Right lobe of liver (tissue), 6 donors: ENCODE measurements around the gene ARMH1. TPM values are rescaled to one million over a fixed set of nuclear protein-coding genes. Genes with fewer than 3 reads are reported as not detected.

Experiments
- ATAC-seq, 4 donors: fragments of 200-7000 bp; cut with Tn5 transposase; one replicate each; pipeline ENCODE4 v1.9.1; 2020; ENCODE audit warnings: mild to moderate bottlenecking in 4 of 4, moderate library complexity in 4 of 4
- DNase-seq, 3 donors: peaks; one replicate each; pipeline ENCODE4 v3.0.0-alpha.2; 2020
- H3K27ac ChIP-seq, 3 donors: fragments of 200-600 bp; one replicate each; pipeline ENCODE4 v1.8.0; 2022
- H3K27me3 ChIP-seq, 2 donors: fragments of 200-600 bp; one replicate each; pipeline ENCODE4 v1.8.0; 2022
- H3K36me3 ChIP-seq, 4 donors: fragments of 200-600 bp; sonication (generic) in 1 of 4; one replicate each; pipeline versions ENCODE4 v1.5.1 to v1.8.0; 2017 to 2022; ENCODE audit warnings: control low read depth in 1 of 4
- H3K4me1 ChIP-seq, 4 donors: fragments of 200-600 bp; sonication (generic) in 1 of 4; one replicate each; pipeline versions ENCODE4 v1.5.1 to v1.8.0; 2017 to 2022; ENCODE audit warnings: control low read depth in 1 of 4
- H3K4me3 ChIP-seq, 3 donors: fragments of 200-600 bp; one replicate each; pipeline ENCODE4 v1.8.0; 2022
- H3K9me3 ChIP-seq, 4 donors: fragments of 200-600 bp; sonication (generic) in 1 of 4; one replicate each; pipeline versions ENCODE4 v1.5.1 to v1.8.0; 2017 to 2022; ENCODE audit warnings: control low read depth in 1 of 4
- CTCF ChIP-seq, 4 donors: fragments of 200-600 bp in 3 of 4; fragments of 450-650 bp in 1 of 4; IDR thresholded peaks; one replicate each; pipeline versions ENCODE4 v1.5.1 to v1.8.0; 2016 to 2022; ENCODE audit warnings: antibody characterized with exemption in 4 of 4, mild to moderate bottlenecking in 2 of 4
- POLR2A ChIP-seq: fragments of 450-650 bp; IDR thresholded peaks from one replicate; pipeline ENCODE4 v1.6.1; 2017; ENCODE audit warnings: antibody characterized with exemption, mild to moderate bottlenecking
- WGBS: methylation state at CpG from one replicate; pipeline ENCODE4 v1.1.6; 2018; ENCODE audit warnings: low coverage, low lambda C conversion rate; ENCODE audit not compliant: insufficient coverage; ENCODE audit errors: missing lambda C conversion rate; 5-methylcytosine and 5-hydroxymethylcytosine counted together
- intact Hi-C, 2 donors: fragments of 100-400 bp; cut with DNase I; formaldehyde crosslinking; loops; one replicate each; pipeline versions ENCODE4 v1.11.2 to v1.14.1; 2022
- long read RNA-seq: library from polyadenylated mRNA; unstranded; transcript quantifications from one replicate; pipeline ENCODE4 v2.0.0, GENCODE V29; 2019
- total RNA-seq, 6 experiments: library from RNA; depleted of rRNA in 2 of 6; stranded (reverse); fragments of >200 nt in 2 of 6; fragmentation: NEBNext Ultra II Directional in 3 of 6; extraction: Animal tissue kit (Norgen Biotek cat#: 25700) in 3 of 6; gene quantifications; one replicate each; pipeline versions ENCODE4 v1.1.0 to v1.2.4, GENCODE V29; 2016 to 2023
- donor health status: DM: no; HTN: yes; CAD: no.
- donor health status: DM: no; HTN: no; CAD: no.
- donor health status: DM: no; HTN: no; CAD: no.
- donor health status: DM: no; HTN: yes; CAD: no.
- donor health status: DM: no; HTN: yes; CAD: no.

The ARMH1 gene
- total RNA-seq = 10 to 100 TPM in 2 of 6 experiments, 1 to 10 TPM in 4; 2.7 to 18.4 (median 5.2) TPM
- long read RNA-seq = 0 reads

GRCh38 chr1:44674113-44675000, at the start of gene ARMH1, which contains the start of gene TMEM53:
TSS of gene ARMH1 (plus strand) at chr1:44674714. CDS start at chr1:44689698, 14,984 bp downstream.
TSS of gene TMEM53 (minus strand) at chr1:44674481. CDS start at chr1:44674391, 90 bp downstream.
- peaks cover 0 to 64% (median 34%) of the 10 kb centered on the region in 4 donors for H3K4me1 ChIP-seq
- H3K36me3 ChIP-seq = no peaks in the 10 kb centered on the region
- 0% methylated on average over 18 of the region's 56 CpGs for WGBS
- DNase-seq (peak; percentile 99 to 100 (median 100)), ATAC-seq (peak; percentile 83 to 94 (median 89))
- peak within 1 kb of the TSS; percentile 93 to 97 (median 94) for H3K27ac ChIP-seq
- H3K4me3 ChIP-seq = peak within 1 kb of the TSS; percentile 53 to 70 (median 69)
- intact Hi-C loops = no loop called here
- no peaks in the 10 kb centered on the region for H3K27me3 ChIP-seq
- TF ChIP-seq POLR2A (peak; percentile 91), CTCF (IDR thresholded peaks at IDR 0.05) (no peak)
- H3K9me3 ChIP-seq = no peaks in the 10 kb centered on the region

- ATAC-seq = no peak
- no peak for TF ChIP-seq POLR2A
- no peak for TF ChIP-seq CTCF (IDR thresholded peaks at IDR 0.05)
- Histone ChIP-seq H3K4me1 (no peaks in the 10 kb centered on the region), H3K4me3 (no peak overlapping the region), H3K27ac (no peak overlapping the region), H3K9me3 (no peaks in the 10 kb centered on the region), H3K27me3 (no peaks in the 10 kb centered on the region), H3K36me3 (no peaks in the 10 kb centered on the region)
- no peak for DNase-seq
- 93% methylated on average over 2 of the region's 7 CpGs for WGBS
- intact Hi-C loops = no loop called here
Measured at GRCh38 chr1:44625348-44625747, 49.2 kb upstream of the ARMH1 start.

GRCh38 chr1:44628962-44629756, 45.4 kb upstream of the ARMH1 start:
- Histone ChIP-seq H3K27ac (no peak overlapping the region), H3K4me3 (no peak overlapping the region), H3K9me3 (no peaks in the 10 kb centered on the region), H3K4me1 (peaks cover 0 to 17% (median 4%) of the 10 kb centered on the region in 4 donors), H3K27me3 (no peaks in the 10 kb centered on the region), H3K36me3 (no peaks in the 10 kb centered on the region)
- ATAC-seq (no peak), DNase-seq (no peak)
- TF ChIP-seq POLR2A (no peak), CTCF (IDR thresholded peaks at IDR 0.05) (no peak)
- WGBS = 75% methylated on average over 4 of the region's 5 CpGs
- intact Hi-C loops = no loop called here

- 95% methylated on average over 2 of the region's 2 CpGs for WGBS
- intact Hi-C loops = no loop called here
- H3K27me3 ChIP-seq = no peaks in the 10 kb centered on the region
- no peak for TF ChIP-seq POLR2A
- TF ChIP-seq CTCF (IDR thresholded peaks at IDR 0.05) = no peak
- H3K27ac ChIP-seq = no peak overlapping the region
- no peak overlapping the region for H3K4me3 ChIP-seq
- H3K4me1 ChIP-seq = peaks cover 0 to 17% (median 4%) of the 10 kb centered on the region in 4 donors
- no peak for DNase-seq
- H3K36me3 ChIP-seq = peaks cover 0 to 3% (median under 1%) of the 10 kb centered on the region in 4 donors
- H3K9me3 ChIP-seq = no peaks in the 10 kb centered on the region
- no peak for ATAC-seq
Measured at GRCh38 chr1:44630116-44630515, 44.4 kb upstream of the ARMH1 start.
